ENCODE measurements around the gene BLOC1S3. TPM values are rescaled to one million over a fixed set of nuclear protein-coding genes. Genes with fewer than 3 reads are reported as not detected.

BLOC1S3 gene
- total RNA-seq, 1 experiment from 2014 or later, result 11.5 TPM

DNA sequence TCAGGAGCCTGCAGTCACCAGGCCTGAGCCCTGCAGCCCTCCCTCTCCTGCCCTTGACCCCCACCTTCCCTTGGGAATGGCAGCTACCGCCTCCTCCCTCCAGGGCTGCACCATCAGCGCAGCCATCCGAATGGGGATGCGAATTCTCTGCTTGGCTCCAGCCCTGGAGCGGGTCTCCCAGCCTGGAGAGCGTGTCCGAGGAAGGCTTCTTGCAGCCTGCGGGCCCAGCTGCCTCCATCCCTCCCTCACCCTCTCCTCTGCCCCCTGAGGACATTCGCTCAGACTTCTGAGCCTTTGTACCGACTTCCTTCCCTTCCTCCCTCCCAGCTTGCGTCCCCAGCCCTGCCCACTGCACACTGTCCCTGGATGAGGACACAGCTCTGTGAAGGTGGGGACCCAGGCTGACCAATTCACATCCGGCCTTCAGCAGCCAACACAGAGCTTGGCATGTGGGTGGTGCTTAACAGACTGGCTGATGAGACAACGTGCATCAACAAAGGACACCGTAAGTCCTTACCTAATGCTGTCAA is 11.8 kb upstream of the BLOC1S3 start:
- no peaks in the 10 kb centered on the region for H3K36me3 ChIP-seq (ENCODE audit: low read depth)
- peaks cover 24% of the 10 kb centered on the region; the same call in 1 of the 2 replicates for H4K20me1 ChIP-seq (ENCODE audit: insufficient read depth)
- H3K4me3 ChIP-seq, result no peak overlapping the region
- H3K27ac ChIP-seq, result no peak overlapping the region
- no peaks in the 10 kb centered on the region for H3K27me3 ChIP-seq (ENCODE audit: insufficient read depth, low read depth)
- H3F3A ChIP-seq (ENCODE audit: insufficient read depth, low read depth), result peaks cover 8% of the 10 kb centered on the region
- no TSS peak for BruUV-seq (replicated peaks)
- POLR2A ChIA-PET (ENCODE audit: unreplicated experiment), result no interaction called here
- CTCF ChIA-PET, result interaction anchor here (0.7 kb wide), 1 partner anchor 43 kb away, joined by 5 read pairs; no protein-coding TSS in a partner anchor
- 0 out of 2 replicates have a peak, but pooled peaks cover 7% of the 10 kb centered on the region for H3K4me1 ChIP-seq (replicated peaks; ENCODE audit: insufficient read depth)
- no peaks in the 10 kb centered on the region for H3K79me2 ChIP-seq (ENCODE audit: low read depth)
- no peaks in the 10 kb centered on the region for H3K9me2 ChIP-seq (ENCODE audit: insufficient read depth)
- TF ChIP-seq, protein P1, sequence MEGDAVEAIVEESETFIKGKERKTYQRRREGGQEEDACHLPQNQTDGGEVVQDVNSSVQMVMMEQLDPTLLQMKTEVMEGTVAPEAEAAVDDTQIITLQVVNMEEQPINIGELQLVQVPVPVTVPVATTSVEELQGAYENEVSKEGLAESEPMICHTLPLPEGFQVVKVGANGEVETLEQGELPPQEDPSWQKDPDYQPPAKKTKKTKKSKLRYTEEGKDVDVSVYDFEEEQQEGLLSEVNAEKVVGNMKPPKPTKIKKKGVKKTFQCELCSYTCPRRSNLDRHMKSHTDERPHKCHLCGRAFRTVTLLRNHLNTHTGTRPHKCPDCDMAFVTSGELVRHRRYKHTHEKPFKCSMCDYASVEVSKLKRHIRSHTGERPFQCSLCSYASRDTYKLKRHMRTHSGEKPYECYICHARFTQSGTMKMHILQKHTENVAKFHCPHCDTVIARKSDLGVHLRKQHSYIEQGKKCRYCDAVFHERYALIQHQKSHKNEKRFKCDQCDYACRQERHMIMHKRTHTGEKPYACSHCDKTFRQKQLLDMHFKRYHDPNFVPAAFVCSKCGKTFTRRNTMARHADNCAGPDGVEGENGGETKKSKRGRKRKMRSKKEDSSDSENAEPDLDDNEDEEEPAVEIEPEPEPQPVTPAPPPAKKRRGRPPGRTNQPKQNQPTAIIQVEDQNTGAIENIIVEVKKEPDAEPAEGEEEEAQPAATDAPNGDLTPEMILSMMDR (conservative IDR thresholded peaks at IDR 0.05), result no peak
- no peak for TF ChIP-seq EZH2 (IDR thresholded peaks at IDR 0.05; ENCODE audit: low read depth)
- H3K9me3 ChIP-seq (ENCODE audit: insufficient read depth, low read depth), result no peaks in the 10 kb centered on the region
- DNase-seq, result no peak
- intact Hi-C loops (cut with micrococcal nuclease; ENCODE audit: unreplicated experiment), result no loop called here
- no peak overlapping the region for H3K4me2 ChIP-seq
- no peak overlapping the region for H2AFZ ChIP-seq

DNA sequence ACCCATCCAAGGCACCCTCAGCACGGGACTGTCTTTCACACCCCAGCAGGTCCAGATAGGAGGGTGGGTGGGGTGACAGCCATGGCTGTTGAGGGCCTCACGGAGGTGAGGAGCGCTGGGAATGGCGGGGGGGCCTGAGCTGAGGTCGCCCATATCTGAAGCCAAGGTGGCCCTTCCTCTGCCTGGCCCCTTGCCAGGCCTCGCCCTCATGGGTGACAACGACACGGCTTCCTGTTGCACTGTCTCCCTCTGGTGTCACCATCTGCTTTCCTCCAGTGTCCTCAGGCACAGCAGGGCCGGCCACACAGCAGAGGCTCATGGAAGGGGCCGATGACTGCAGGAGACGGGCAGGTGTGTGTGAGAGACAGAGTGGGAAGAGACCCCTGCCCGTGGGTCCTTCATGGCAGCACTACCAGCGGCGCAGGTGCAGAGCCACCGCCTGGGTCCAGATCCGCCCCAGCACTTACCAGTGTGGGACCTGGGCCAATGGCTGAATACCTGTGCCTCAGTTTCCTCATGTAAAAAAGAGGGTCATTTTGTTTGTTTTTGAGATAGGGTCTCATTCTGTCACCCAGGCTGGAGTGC is 9.7 kb upstream of the BLOC1S3 start:
- Histone ChIP-seq H3F3A (ENCODE audit: insufficient read depth, low read depth) (peaks cover 8% of the 10 kb centered on the region), H2AFZ (no peak overlapping the region), H3K27me3 (ENCODE audit: insufficient read depth, low read depth) (no peaks in the 10 kb centered on the region), H3K4me1 (replicated peaks; ENCODE audit: insufficient read depth) (0 out of 2 replicates have a peak, but pooled peaks cover 7% of the 10 kb centered on the region), H3K9me3 (ENCODE audit: insufficient read depth, low read depth) (no peaks in the 10 kb centered on the region), H3K9me2 (ENCODE audit: insufficient read depth) (no peaks in the 10 kb centered on the region), H3K27ac (no peak overlapping the region), H3K4me3 (no peak overlapping the region), H3K79me2 (ENCODE audit: low read depth) (no peaks in the 10 kb centered on the region), H3K36me3 (ENCODE audit: low read depth) (no peaks in the 10 kb centered on the region), H3K4me2 (no peak overlapping the region), H4K20me1 (ENCODE audit: insufficient read depth) (peaks cover 24% of the 10 kb centered on the region; the same call in 1 of the 2 replicates)
- POLR2A ChIA-PET (ENCODE audit: unreplicated experiment), result no interaction called here
- CTCF ChIA-PET, result no interaction called here
- no peak for DNase-seq
- TF ChIP-seq, protein P1 (conservative IDR thresholded peaks at IDR 0.05), result no peak
- TF ChIP-seq EZH2 (IDR thresholded peaks at IDR 0.05; ENCODE audit: low read depth), result no peak
- BruUV-seq (replicated peaks), result no TSS peak
- intact Hi-C loops (cut with micrococcal nuclease; ENCODE audit: unreplicated experiment), result no loop called here

DNA sequence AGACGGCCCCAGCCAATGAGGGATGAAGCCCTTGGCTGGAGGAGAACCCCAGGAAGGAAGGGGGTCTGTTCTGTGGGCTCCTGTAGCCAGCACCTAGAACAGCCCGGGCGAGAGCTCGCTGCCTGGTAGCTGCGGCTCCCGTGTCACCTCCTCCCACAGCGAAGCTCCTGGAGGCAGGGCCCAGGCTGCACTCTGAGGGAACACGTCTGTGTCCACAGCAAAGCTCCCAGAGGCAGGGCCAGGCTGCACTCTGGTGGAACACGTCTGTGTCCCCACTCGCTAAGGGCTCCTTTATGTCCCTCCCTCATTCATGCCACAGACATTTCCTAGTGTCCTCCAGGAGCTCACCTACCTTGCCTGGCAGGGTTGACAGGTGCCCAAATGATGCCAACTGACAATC is 9.0 kb upstream of the BLOC1S3 start:
- ChIA-PET POLR2A (ENCODE audit: unreplicated experiment) (no interaction called here), CTCF (no interaction called here)

More for the DNA sequence above, 9.0 kb upstream of the BLOC1S3 start:
- Histone ChIP-seq H3K79me2 (ENCODE audit: low read depth) (no peaks in the 10 kb centered on the region), H3F3A (ENCODE audit: insufficient read depth, low read depth) (peaks cover 8% of the 10 kb centered on the region), H3K27me3 (ENCODE audit: insufficient read depth, low read depth) (no peaks in the 10 kb centered on the region), H3K4me1 (replicated peaks; ENCODE audit: insufficient read depth) (0 out of 2 replicates have a peak, but pooled peaks cover 1% of the 10 kb centered on the region), H3K9me3 (ENCODE audit: insufficient read depth, low read depth) (no peaks in the 10 kb centered on the region), H3K4me2 (no peak overlapping the region), H3K36me3 (ENCODE audit: low read depth) (no peaks in the 10 kb centered on the region), H3K9me2 (ENCODE audit: insufficient read depth) (no peaks in the 10 kb centered on the region), H3K27ac (no peak overlapping the region), H3K4me3 (no peak overlapping the region), H2AFZ (no peak overlapping the region), H4K20me1 (ENCODE audit: insufficient read depth) (peaks cover 24% of the 10 kb centered on the region; the same call in 1 of the 2 replicates)
- intact Hi-C loops (cut with micrococcal nuclease; ENCODE audit: unreplicated experiment), result no loop called here
- DNase-seq, result no peak
- no TSS peak for BruUV-seq (replicated peaks)
- no peak for TF ChIP-seq EZH2 (IDR thresholded peaks at IDR 0.05; ENCODE audit: low read depth)
